HCT116 (cell line): ENCODE data around the gene BSG. TPM values are rescaled to one million over a fixed set of nuclear protein-coding genes. Genes with fewer than 3 reads are reported as not detected.

ENCODE experiments used
- ATAC-seq: fragments of 200-7000 bp; cut with Tn5 transposase; 2 replicates; pipeline ENCODE4 v1.9.1; 2020; ENCODE audit warnings: mild to moderate bottlenecking, moderate library complexity
- BruUV-seq: library from RNA; stranded (reverse); fragments of 400-500 nt; replicated peaks from 2 replicates; lab custom pipeline; 2021; lab: Mats Ljungman, UMichigan
- CTCF ChIA-PET: fragments of 300-600 bp; sonication (Branson Sonifier 250); formaldehyde crosslinking; loops from one replicate; lab custom pipeline; 2021; ENCODE audit warnings: antibody characterized with exemption; lab: Charles Lee
- POLR2A ChIA-PET: fragments of 300-600, 350-600 bp; sonication (Branson Sonifier 250); formaldehyde crosslinking; loops from one replicate; lab custom pipeline; 2021; ENCODE audit warnings: antibody characterized with exemption; lab: Charles Lee
- RAD21 ChIA-PET, 2 experiments: fragments of 300-600 bp; sonication (Branson Sonifier 250); formaldehyde crosslinking; loops; one replicate each; lab custom pipeline; 2023; ENCODE audit warnings: low total read pairs in 2 of 2; ENCODE audit not compliant: uncharacterized antibody in 2 of 2, unreplicated experiment in 2 of 2, low non-redundant PET in 1 of 2; lab: Charles Lee
- DNase-seq: peaks from one replicate; pipeline ENCODE4 v3.0.0-alpha.2; 2010; ENCODE audit warnings: low read depth, low spot score
- H2AFZ ChIP-seq: fragments of 200-600 bp; shearing (Covaris generic), sonication (generic); 2 replicates; pipeline ENCODE4 v1.6.1; 2017; ENCODE audit warnings: low read depth, mixed run types, mixed read lengths, antibody characterized with exemption, low read length; ENCODE audit not compliant: poor library complexity, severe bottlenecking
- H3K27ac ChIP-seq: 2 replicates; pipeline ENCODE4 v1.5.1; 2012; ENCODE audit warnings: low read depth, low read length
- H3K27me3 ChIP-seq: fragments of 200-600 bp; sonication (generic); 2 replicates; pipeline ENCODE4 v1.6.1; 2016; ENCODE audit warnings: mixed run types, low read length, mixed read lengths; ENCODE audit not compliant: insufficient read depth
- H3K36me3 ChIP-seq, 2 experiments: fragments of 200-500 bp in 1 of 2; fragments of 200-600 bp in 1 of 2; sonication (Bioruptor generic) in 1 of 2; sonication (generic) in 1 of 2; 2 replicates each; pipeline versions ENCODE4 v1.5.1 to v1.6.1; 2014 to 2016; ENCODE audit warnings: low read length in 2 of 2, inconsistent platforms in 1 of 2, mixed read lengths in 1 of 2, mixed run types in 1 of 2; ENCODE audit not compliant: insufficient read depth in 2 of 2, control insufficient read depth in 1 of 2
- H3K4me1 ChIP-seq, 2 experiments: fragments of 200-600 bp in 1 of 2; sonication (generic) in 1 of 2; 2 replicates each; pipeline versions ENCODE4 v1.5.1 to v1.6.1; 2012 to 2017; ENCODE audit warnings: low read length in 2 of 2, inconsistent platforms in 1 of 2, mild to moderate bottlenecking in 1 of 2, mixed read lengths in 1 of 2, mixed run types in 1 of 2, moderate library complexity in 1 of 2; ENCODE audit not compliant: insufficient read depth in 2 of 2, control insufficient read depth in 1 of 2
- H3K4me2 ChIP-seq: fragments of 200-600 bp; sonication (generic); 2 replicates; pipeline ENCODE4 v1.6.1; 2017; ENCODE audit warnings: mixed run types, low read length, mixed read lengths
- H3K4me3 ChIP-seq, 2 experiments: fragments of 200-600 bp in 1 of 2; sonication (generic) in 1 of 2; replicated peaks in 1 of 2; 2 replicates each; pipeline ENCODE4 v1.5.1; 2011 to 2016; ENCODE audit warnings: low read length in 2 of 2, control low read depth in 1 of 2, low read depth in 1 of 2, mild to moderate bottlenecking in 1 of 2, mixed read lengths in 1 of 2, mixed run types in 1 of 2
- H3K79me2 ChIP-seq: fragments of 200-600 bp; sonication (generic); 2 replicates; pipeline ENCODE4 v1.6.1; 2017; ENCODE audit warnings: mild to moderate bottlenecking, mixed run types, low read length, moderate library complexity, mixed read lengths; ENCODE audit not compliant: insufficient read depth
- H3K9ac ChIP-seq: fragments of 200-600 bp; sonication (generic); 2 replicates; pipeline ENCODE4 v1.6.1; 2016; ENCODE audit warnings: low read length, mixed read lengths
- H3K9me2 ChIP-seq: fragments of 200-600 bp; sonication (generic), shearing (Covaris generic); 2 replicates; pipeline ENCODE4 v1.6.1; 2017; ENCODE audit warnings: mixed run types, mild to moderate bottlenecking, moderate library complexity; ENCODE audit not compliant: insufficient read depth
- H3K9me3 ChIP-seq, 2 experiments: fragments of 200-500 bp in 1 of 2; fragments of 200-600 bp in 1 of 2; sonication (Bioruptor generic) in 1 of 2; sonication (generic) in 1 of 2; 2 replicates each; pipeline ENCODE4 v1.6.1; 2014 to 2017; ENCODE audit warnings: low read length in 2 of 2, mixed read lengths in 2 of 2, inconsistent platforms in 1 of 2, low read depth in 1 of 2, mild to moderate bottlenecking in 1 of 2, mixed run types in 1 of 2, moderate library complexity in 1 of 2; ENCODE audit not compliant: control insufficient read depth in 1 of 2, insufficient read depth in 1 of 2
- H4K20me1 ChIP-seq: fragments of 200-600 bp; sonication (generic), shearing (Covaris generic); 2 replicates; pipeline ENCODE4 v1.6.1; 2017; ENCODE audit warnings: mixed run types, mild to moderate bottlenecking, moderate library complexity; ENCODE audit not compliant: insufficient read depth
- CEBPB ChIP-seq: IDR thresholded peaks from 2 replicates; pipeline ENCODE4 v1.6.1; 2012; ENCODE audit warnings: low read depth
- EGR1 ChIP-seq: IDR thresholded peaks from 2 replicates; pipeline ENCODE4 v1.6.1; 2012; ENCODE audit warnings: low read depth
- ELF1 ChIP-seq: IDR thresholded peaks from 2 replicates; pipeline ENCODE4 v1.6.1; 2012; ENCODE audit warnings: low read depth, borderline replicate concordance
- EZH2 ChIP-seq: fragments of 200-600 bp; sonication (generic); IDR thresholded peaks from 2 replicates; pipeline ENCODE4 v1.6.1; 2017; ENCODE audit warnings: antibody characterized with exemption, mixed run types
- EZH2phosphoT487 ChIP-seq: fragments of 200-600 bp; IDR thresholded peaks from 2 replicates; pipeline ENCODE4 v1.6.1; 2018; ENCODE audit warnings: antibody characterized with exemption, borderline replicate concordance
- FOSL1 ChIP-seq: IDR thresholded peaks from 2 replicates; pipeline ENCODE4 v1.6.1; 2012; ENCODE audit warnings: low read depth
- POLR2AphosphoS5 ChIP-seq: IDR thresholded peaks from 2 replicates; pipeline ENCODE4 v1.6.1; 2011; ENCODE audit warnings: mild to moderate bottlenecking, low read depth, low read length, moderate library complexity
- RAD21 ChIP-seq: IDR thresholded peaks from 2 replicates; pipeline ENCODE4 v1.6.1; 2012; ENCODE audit warnings: low read depth, mild to moderate bottlenecking
- SIN3A ChIP-seq: IDR thresholded peaks from 2 replicates; pipeline ENCODE4 v1.6.1; 2012; ENCODE audit warnings: low read depth
- SRF ChIP-seq: IDR thresholded peaks from 2 replicates; pipeline ENCODE4 v1.6.1; 2012; ENCODE audit warnings: low read depth
- YY1 ChIP-seq: IDR thresholded peaks from 2 replicates; pipeline ENCODE4 v1.6.1; 2011; ENCODE audit warnings: low read length, low read depth, moderate library complexity, mild to moderate bottlenecking; ENCODE audit not compliant: insufficient replicate concordance; ENCODE audit errors: extremely low read depth
- ZFX ChIP-seq: fragments of 450-650 bp; IDR thresholded peaks from 2 replicates; pipeline ENCODE4 v1.6.1; 2017
- intact Hi-C: fragments of 100-400 bp; cut with micrococcal nuclease; formaldehyde crosslinking; loops from 2 replicates; pipeline ENCODE4 v1.10.0; 2022
- total RNA-seq: library from RNA; stranded (reverse); gene quantifications from one replicate; pipeline ENCODE4 v1.2.1, GENCODE V29; 2021; ENCODE audit not compliant: unreplicated experiment
- TF ChIP-seq, protein P1 (sequence below): IDR thresholded peaks from 2 replicates; pipeline ENCODE4 v1.6.1; 2012; ENCODE audit warnings: low read depth
- TF ChIP-seq, protein P2 (sequence below), 3 experiments: fragments of 200-600 bp in 1 of 3; sonication (generic) in 1 of 3; IDR thresholded peaks in 2 of 3; conservative IDR thresholded peaks in 1 of 3; 2 replicates each; pipeline ENCODE4 v1.5.1; 2012 to 2017; ENCODE audit warnings: low read depth in 2 of 3, low read length in 2 of 3, antibody characterized with exemption in 1 of 3, borderline replicate concordance in 1 of 3, control low read depth in 1 of 3, mild to moderate bottlenecking in 1 of 3, mixed read lengths in 1 of 3, mixed run types in 1 of 3, moderate library complexity in 1 of 3; ENCODE audit not compliant: insufficient read depth in 1 of 3
- TF ChIP-seq, protein P3 (sequence below): IDR thresholded peaks from 2 replicates; pipeline ENCODE4 v1.6.1; 2012

Gene BSG
- total RNA-seq, 1 experiment from 2014 or later = 603 TPM

DNA sequence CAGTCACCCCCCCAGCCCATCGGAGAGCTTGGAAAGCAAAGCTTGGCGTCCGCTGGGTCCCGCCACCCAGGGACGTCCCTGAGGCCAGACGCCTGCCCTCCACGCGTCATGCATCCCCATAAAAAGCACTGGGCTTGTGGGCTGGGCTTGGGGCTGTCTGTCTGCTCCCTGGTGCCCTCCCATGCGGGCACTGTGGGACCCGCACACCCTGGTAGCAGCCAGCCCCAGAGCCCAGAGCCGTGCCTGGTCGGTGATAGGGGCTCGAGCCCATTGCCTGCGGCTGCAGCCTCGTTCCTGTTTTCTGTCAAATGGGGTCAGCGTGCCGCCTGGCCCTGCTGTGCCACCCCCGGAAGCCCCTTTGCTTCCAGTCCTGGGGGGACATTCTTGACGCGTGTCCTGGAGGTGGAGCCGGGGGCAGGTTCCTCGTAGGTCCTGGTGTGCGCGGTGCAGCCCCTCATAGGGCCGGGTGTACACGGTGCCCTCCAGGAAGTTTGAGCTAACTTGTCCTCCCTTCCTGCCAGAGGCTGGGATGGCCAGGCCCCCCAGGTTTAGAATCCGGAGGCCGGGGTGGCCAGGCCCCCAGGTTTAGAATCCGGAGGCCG lies 32.9 kb upstream of the BSG start (continued):
- TF ChIP-seq EZH2 = no peak
- TF ChIP-seq FOSL1 = no peak
- no peak for TF ChIP-seq SRF
- TF ChIP-seq, protein P1, sequence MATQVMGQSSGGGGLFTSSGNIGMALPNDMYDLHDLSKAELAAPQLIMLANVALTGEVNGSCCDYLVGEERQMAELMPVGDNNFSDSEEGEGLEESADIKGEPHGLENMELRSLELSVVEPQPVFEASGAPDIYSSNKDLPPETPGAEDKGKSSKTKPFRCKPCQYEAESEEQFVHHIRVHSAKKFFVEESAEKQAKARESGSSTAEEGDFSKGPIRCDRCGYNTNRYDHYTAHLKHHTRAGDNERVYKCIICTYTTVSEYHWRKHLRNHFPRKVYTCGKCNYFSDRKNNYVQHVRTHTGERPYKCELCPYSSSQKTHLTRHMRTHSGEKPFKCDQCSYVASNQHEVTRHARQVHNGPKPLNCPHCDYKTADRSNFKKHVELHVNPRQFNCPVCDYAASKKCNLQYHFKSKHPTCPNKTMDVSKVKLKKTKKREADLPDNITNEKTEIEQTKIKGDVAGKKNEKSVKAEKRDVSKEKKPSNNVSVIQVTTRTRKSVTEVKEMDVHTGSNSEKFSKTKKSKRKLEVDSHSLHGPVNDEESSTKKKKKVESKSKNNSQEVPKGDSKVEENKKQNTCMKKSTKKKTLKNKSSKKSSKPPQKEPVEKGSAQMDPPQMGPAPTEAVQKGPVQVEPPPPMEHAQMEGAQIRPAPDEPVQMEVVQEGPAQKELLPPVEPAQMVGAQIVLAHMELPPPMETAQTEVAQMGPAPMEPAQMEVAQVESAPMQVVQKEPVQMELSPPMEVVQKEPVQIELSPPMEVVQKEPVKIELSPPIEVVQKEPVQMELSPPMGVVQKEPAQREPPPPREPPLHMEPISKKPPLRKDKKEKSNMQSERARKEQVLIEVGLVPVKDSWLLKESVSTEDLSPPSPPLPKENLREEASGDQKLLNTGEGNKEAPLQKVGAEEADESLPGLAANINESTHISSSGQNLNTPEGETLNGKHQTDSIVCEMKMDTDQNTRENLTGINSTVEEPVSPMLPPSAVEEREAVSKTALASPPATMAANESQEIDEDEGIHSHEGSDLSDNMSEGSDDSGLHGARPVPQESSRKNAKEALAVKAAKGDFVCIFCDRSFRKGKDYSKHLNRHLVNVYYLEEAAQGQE = no peak

GRCh38 chr19:540867-541637 lies 31.3 kb upstream of the BSG start:
- ATAC-seq = no peak
- H3K27ac ChIP-seq = no peak overlapping the region
- H3K4me2 ChIP-seq = no peak overlapping the region
- intact Hi-C loops = no loop called here
- no peaks in the 10 kb centered on the region for H4K20me1 ChIP-seq
- no peaks in the 10 kb centered on the region for H3K27me3 ChIP-seq
- peaks cover 19 to 23% of the 10 kb centered on the region in 2 experiments; a peak in 3 of 4 replicates for H3K36me3 ChIP-seq
- no TSS peak for BruUV-seq
- RAD21 ChIA-PET = no interaction called here
- H3K79me2 ChIP-seq = peaks cover 12% of the 10 kb centered on the region
- no peaks in the 10 kb centered on the region for H3K9me2 ChIP-seq
- POLR2A ChIA-PET = no interaction called here
- no peak for DNase-seq
- no peak overlapping the region for H3K9ac ChIP-seq
- no peaks in the 10 kb centered on the region for H3K9me3 ChIP-seq
- CTCF ChIA-PET = no interaction called here
- no peak overlapping the region for H2AFZ ChIP-seq
- H3K4me3 ChIP-seq = no peak overlapping the region
- H3K4me1 ChIP-seq = 0 out of 4 replicates have a peak, but pooled peaks cover 0 to under 1% of the 10 kb centered on the region in 2 experiments
- TF ChIP-seq SIN3A (no peak), ZFX (no peak), POLR2AphosphoS5 (no peak), EGR1 (no peak), RAD21 (no peak), CEBPB (no peak), YY1 (no peak), EZH2phosphoT487 (no peak), ELF1 (no peak), SRF (no peak), FOSL1 (no peak)
- TF ChIP-seq, protein P2, sequence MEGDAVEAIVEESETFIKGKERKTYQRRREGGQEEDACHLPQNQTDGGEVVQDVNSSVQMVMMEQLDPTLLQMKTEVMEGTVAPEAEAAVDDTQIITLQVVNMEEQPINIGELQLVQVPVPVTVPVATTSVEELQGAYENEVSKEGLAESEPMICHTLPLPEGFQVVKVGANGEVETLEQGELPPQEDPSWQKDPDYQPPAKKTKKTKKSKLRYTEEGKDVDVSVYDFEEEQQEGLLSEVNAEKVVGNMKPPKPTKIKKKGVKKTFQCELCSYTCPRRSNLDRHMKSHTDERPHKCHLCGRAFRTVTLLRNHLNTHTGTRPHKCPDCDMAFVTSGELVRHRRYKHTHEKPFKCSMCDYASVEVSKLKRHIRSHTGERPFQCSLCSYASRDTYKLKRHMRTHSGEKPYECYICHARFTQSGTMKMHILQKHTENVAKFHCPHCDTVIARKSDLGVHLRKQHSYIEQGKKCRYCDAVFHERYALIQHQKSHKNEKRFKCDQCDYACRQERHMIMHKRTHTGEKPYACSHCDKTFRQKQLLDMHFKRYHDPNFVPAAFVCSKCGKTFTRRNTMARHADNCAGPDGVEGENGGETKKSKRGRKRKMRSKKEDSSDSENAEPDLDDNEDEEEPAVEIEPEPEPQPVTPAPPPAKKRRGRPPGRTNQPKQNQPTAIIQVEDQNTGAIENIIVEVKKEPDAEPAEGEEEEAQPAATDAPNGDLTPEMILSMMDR (IDR thresholded peaks at IDR 0.05 in 2 of 3, conservative IDR thresholded peaks at IDR 0.05 in 1 of 3; ENCODE audit: borderline replicate concordance in 1 of 3, insufficient read depth in 1 of 3, low read depth in 2 of 3, low read length in 2 of 3) = no peak
- TF ChIP-seq, protein P3, sequence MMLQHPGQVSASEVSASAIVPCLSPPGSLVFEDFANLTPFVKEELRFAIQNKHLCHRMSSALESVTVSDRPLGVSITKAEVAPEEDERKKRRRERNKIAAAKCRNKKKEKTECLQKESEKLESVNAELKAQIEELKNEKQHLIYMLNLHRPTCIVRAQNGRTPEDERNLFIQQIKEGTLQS = no peak
